Measurements from ENCODE around the gene HLA-B.

HLA-B gene

DNA sequence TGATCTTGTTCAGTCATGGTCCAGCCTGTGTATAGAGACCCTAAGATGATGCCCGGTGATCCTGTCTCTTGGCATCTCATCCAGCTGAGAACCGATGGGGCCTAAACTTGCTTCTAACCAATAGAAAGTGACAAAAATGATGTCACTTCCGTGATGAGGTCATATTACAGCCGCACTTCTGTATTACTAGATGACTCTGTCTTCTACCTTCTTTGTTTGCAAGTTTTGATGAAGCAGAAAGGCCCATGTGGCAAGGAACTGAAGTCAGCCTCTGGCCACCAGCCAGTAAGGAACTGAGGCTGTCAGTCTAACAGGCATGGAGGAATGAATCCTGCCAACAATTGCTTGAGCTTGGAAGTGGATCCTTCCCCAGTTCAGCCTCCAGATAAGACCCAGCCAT, 52.3 kb downstream of the HLA-B start:
- no peak overlapping the region for H3K27ac ChIP-seq
- TF ChIP-seq, protein P1, sequence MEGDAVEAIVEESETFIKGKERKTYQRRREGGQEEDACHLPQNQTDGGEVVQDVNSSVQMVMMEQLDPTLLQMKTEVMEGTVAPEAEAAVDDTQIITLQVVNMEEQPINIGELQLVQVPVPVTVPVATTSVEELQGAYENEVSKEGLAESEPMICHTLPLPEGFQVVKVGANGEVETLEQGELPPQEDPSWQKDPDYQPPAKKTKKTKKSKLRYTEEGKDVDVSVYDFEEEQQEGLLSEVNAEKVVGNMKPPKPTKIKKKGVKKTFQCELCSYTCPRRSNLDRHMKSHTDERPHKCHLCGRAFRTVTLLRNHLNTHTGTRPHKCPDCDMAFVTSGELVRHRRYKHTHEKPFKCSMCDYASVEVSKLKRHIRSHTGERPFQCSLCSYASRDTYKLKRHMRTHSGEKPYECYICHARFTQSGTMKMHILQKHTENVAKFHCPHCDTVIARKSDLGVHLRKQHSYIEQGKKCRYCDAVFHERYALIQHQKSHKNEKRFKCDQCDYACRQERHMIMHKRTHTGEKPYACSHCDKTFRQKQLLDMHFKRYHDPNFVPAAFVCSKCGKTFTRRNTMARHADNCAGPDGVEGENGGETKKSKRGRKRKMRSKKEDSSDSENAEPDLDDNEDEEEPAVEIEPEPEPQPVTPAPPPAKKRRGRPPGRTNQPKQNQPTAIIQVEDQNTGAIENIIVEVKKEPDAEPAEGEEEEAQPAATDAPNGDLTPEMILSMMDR (IDR thresholded peaks at IDR 0.05), result no peak
- TF ChIP-seq ZFX (IDR thresholded peaks at IDR 0.05; ENCODE audit: borderline replicate concordance), result no peak

Data from 22Rv1 (cell line).